ENCODE measurements around the gene ABCB10. TPM values are rescaled to one million over a fixed set of nuclear protein-coding genes. Genes with fewer than 3 reads are reported as not detected.

ABCB10 gene
- total RNA-seq, 4 donors from 2014 or later = 16.5 to 41.0 (median 20.9) TPM

DNA sequence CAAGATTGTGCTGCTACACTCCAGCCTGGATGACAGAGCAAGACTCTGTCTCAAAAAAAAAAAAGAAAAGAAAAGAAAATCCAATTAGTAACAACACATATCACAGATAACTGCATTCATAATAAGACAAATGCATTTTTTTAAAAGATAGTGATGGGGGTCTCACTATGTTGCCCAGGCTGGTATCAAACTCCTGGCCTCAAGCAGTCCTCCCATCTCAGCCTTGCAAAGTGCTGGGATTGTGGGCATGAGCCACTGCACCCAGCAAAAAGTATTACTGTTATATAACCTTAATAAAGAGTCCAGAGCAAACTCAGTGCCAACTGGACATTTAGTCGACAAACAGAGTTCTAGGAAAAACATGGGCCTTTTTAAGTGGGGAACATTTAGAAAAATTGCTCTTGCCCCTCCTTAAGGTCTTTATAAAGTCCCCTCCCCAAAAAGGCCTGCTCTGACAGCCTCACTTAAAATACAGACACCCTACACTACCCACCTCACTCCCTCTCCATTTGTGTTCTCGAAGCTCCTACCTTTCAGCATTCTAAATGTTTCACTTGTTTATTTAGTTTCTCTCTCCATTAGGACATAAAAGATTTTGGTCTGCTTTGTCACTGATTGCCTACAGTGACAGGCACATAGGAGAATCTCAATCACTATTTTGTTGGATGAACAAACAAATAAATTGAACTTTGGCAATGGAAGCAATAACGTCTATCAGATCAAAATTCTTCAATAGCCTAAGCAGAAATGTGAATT lies 7.5 kb downstream of the ABCB10 start:
- Histone ChIP-seq H3K27ac (no peak overlapping the region), H3K4me3 (no peak overlapping the region), H3K4me1 (peaks cover 0 to 30% (median 0%) of the 10 kb centered on the region in 4 donors), H3K9me3 (no peaks in the 10 kb centered on the region), H3K27me3 (no peaks in the 10 kb centered on the region), H3K36me3 (peaks cover 0 to 20% (median 0%) of the 10 kb centered on the region in 3 donors)
- no peak for DNase-seq
- TF ChIP-seq POLR2A (IDR thresholded peaks at IDR 0.05) = no peak
- TF ChIP-seq, protein P1, sequence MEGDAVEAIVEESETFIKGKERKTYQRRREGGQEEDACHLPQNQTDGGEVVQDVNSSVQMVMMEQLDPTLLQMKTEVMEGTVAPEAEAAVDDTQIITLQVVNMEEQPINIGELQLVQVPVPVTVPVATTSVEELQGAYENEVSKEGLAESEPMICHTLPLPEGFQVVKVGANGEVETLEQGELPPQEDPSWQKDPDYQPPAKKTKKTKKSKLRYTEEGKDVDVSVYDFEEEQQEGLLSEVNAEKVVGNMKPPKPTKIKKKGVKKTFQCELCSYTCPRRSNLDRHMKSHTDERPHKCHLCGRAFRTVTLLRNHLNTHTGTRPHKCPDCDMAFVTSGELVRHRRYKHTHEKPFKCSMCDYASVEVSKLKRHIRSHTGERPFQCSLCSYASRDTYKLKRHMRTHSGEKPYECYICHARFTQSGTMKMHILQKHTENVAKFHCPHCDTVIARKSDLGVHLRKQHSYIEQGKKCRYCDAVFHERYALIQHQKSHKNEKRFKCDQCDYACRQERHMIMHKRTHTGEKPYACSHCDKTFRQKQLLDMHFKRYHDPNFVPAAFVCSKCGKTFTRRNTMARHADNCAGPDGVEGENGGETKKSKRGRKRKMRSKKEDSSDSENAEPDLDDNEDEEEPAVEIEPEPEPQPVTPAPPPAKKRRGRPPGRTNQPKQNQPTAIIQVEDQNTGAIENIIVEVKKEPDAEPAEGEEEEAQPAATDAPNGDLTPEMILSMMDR (IDR thresholded peaks at IDR 0.05) = no peak

DNA sequence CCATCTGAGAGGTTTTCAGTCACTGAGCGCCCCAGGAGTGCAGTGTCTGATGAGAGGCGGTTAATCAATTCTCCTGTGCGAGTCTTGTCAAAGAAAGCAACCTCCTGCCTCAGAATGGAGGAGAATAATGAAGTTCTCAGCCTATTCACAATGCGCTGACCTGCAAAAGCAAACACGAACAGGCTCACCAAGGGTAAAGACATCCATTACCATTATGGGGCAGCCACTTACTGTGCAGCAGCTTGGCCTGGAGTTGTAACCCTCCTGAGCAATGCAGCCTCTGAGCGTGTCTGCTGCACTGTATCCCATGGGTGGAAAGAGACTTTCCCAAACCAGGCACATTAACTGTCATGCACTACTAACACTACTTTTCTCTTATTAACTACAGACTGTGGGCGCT lies 11.0 kb downstream of the ABCB10 start:
- no peaks in the 10 kb centered on the region for H3K27me3 ChIP-seq
- peaks cover 0 to 41% (median 0%) of the 10 kb centered on the region in 3 donors for H3K36me3 ChIP-seq
- TF ChIP-seq, protein P1 (IDR thresholded peaks at IDR 0.05) = no peak
- no peak for TF ChIP-seq POLR2A (IDR thresholded peaks at IDR 0.05)
- no peak for DNase-seq
- H3K27ac ChIP-seq = no peak overlapping the region
- no peaks in the 10 kb centered on the region for H3K9me3 ChIP-seq
- peaks cover 0 to 5% (median 0%) of the 10 kb centered on the region in 4 donors for H3K4me1 ChIP-seq
- no peak overlapping the region for H3K4me3 ChIP-seq

DNA sequence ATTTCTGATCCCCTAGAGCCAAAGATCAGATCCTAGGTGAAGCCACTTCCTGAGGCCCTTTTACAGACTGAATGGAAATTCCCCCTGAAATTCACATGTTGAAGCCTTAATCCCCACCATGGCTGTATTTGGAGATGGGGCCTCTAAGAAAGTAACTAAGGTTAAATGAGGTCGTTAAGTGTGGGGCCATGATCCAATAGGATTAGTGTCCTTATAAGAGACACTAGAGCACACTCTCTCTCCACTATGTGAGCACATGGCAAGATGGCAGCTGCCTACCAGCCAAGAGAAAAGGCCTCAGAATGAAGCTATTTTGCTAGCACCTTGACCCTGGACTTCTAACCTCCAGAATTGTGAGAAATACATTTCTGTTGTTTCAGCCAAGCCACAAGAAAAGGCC lies 13.9 kb downstream of the ABCB10 start:
- Histone ChIP-seq H3K9me3 (no peaks in the 10 kb centered on the region), H3K36me3 (peaks cover 0 to 61% (median 0%) of the 10 kb centered on the region in 3 donors), H3K4me1 (no peaks in the 10 kb centered on the region), H3K27me3 (no peaks in the 10 kb centered on the region), H3K4me3 (no peak overlapping the region), H3K27ac (no peak overlapping the region)
- TF ChIP-seq, protein P1 (IDR thresholded peaks at IDR 0.05) = no peak
- TF ChIP-seq POLR2A (IDR thresholded peaks at IDR 0.05) = no peak
- DNase-seq = no peak

DNA sequence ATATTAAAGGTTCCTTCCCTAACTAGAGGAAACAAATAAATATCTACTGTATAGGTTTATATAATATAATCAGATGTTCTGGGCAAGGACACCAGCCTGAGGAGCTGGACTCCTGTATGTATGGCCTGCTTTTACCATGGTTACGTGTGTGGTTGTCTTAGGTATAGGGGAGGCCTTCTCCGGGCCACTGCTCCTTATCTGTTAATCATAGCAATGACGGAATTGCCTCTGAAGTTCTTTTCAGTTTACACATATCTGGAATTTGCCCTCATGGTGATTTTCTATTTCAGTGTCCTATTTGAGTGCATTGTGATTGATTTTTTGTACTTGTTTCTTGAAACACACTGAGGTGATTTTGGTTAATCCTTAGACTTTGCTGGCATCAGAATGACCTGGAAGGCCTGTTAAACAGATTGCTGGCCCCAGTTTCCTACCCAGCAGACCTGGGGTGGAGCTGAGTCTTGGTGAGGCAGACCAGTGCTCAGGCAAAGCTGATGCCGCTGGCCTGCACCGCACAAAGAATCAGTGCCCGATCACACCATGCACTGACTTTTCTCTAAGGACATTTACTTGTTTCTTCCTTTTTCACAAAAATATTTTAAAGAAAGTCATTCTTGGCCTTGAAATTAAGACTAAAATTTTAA lies 18.5 kb downstream of the ABCB10 start:
- no peak for DNase-seq
- no peak for TF ChIP-seq POLR2A (IDR thresholded peaks at IDR 0.05)
- TF ChIP-seq, protein P1 (IDR thresholded peaks at IDR 0.05) = no peak
- H3K27me3 ChIP-seq = no peaks in the 10 kb centered on the region
- no peak overlapping the region for H3K4me3 ChIP-seq
- H3K27ac ChIP-seq = no peak overlapping the region
- H3K4me1 ChIP-seq = no peaks in the 10 kb centered on the region
- no peaks in the 10 kb centered on the region for H3K9me3 ChIP-seq
- peaks cover 0 to 78% (median 0%) of the 10 kb centered on the region in 3 donors for H3K36me3 ChIP-seq

DNA sequence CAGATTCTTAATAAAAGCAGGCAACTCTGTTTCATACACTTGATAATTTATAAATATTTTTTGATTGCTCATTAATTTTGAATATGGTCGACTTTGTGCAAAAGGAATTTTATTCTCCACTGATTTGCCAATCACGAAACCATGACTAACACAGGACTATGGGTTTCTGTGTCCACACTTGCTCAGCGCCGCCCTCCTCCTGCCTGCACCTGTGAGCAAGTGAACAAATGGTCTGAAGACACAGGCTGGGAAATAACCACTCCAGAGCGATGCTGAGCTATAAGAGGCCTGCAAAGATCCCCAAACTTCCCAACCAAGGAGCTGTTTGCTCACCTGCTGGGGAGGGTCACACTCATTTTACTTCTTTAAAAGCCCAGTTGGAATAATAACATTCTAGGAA lies 19.6 kb downstream of the ABCB10 start:
- H3K36me3 ChIP-seq = peaks cover 0 to 71% (median 0%) of the 10 kb centered on the region in 3 donors
- no peaks in the 10 kb centered on the region for H3K27me3 ChIP-seq
- no peak for TF ChIP-seq POLR2A (IDR thresholded peaks at IDR 0.05)
- TF ChIP-seq, protein P1 (IDR thresholded peaks at IDR 0.05) = no peak

More for the DNA sequence above, 19.6 kb downstream of the ABCB10 start:
- no peak overlapping the region for H3K27ac ChIP-seq
- H3K4me3 ChIP-seq = no peak overlapping the region
- H3K4me1 ChIP-seq = no peaks in the 10 kb centered on the region
- no peak for DNase-seq
- no peaks in the 10 kb centered on the region for H3K9me3 ChIP-seq

Measured in Peyer's patch (tissue), 4 donors.